Activated B cell treated with CpG ODN at 0.5 μM for 24 hours (primary cell): ENCODE data around the gene CRADD. TPM values are rescaled to one million over a fixed set of nuclear protein-coding genes. Genes with fewer than 3 reads are reported as not detected.

ENCODE experiments used
- ATAC-seq: fragments of 200-7000 bp; cut with Tn5 transposase; one replicate; pipeline ENCODE4 v1.10.0; 2021; ENCODE audit warnings: low read depth, mild to moderate bottlenecking, moderate library complexity
- CTCF ChIA-PET: fragments of 350-600 bp; sonication (Branson Sonifier 250); formaldehyde crosslinking; loops from one replicate; lab custom pipeline; 2021; ENCODE audit warnings: antibody characterized with exemption; lab: Charles Lee
- POLR2A ChIA-PET: fragments of 350-600 bp; sonication (Branson Sonifier 250); formaldehyde crosslinking; loops from one replicate; lab custom pipeline; 2021; ENCODE audit warnings: antibody characterized with exemption; lab: Charles Lee
- DNase-seq: peaks from one replicate; pipeline ENCODE4 v3.0.0; 2022
- H3K27ac Mint-ChIP-seq: one replicate; pipeline ENCODE4 v1.8.0; 2020; ENCODE audit warnings: mixed read lengths
- H3K27me3 Mint-ChIP-seq: one replicate; pipeline ENCODE4 v1.8.0; 2021; ENCODE audit warnings: mixed read lengths
- H3K36me3 Mint-ChIP-seq: one replicate; pipeline ENCODE4 v1.8.0; 2021; ENCODE audit warnings: low read depth, mixed read lengths
- H3K4me1 Mint-ChIP-seq: one replicate; pipeline ENCODE4 v1.8.0; 2021; ENCODE audit warnings: mixed read lengths
- H3K4me3 Mint-ChIP-seq: one replicate; pipeline ENCODE4 v1.8.0; 2020; ENCODE audit warnings: mild to moderate bottlenecking, mixed read lengths
- H3K9me3 Mint-ChIP-seq: one replicate; pipeline ENCODE4 v1.8.0; 2020; ENCODE audit warnings: mixed read lengths
- CTCF ChIP-seq: fragments of 200-600 bp; IDR thresholded peaks from one replicate; pipeline ENCODE4 v1.8.0; 2022; ENCODE audit warnings: antibody characterized with exemption, mild to moderate bottlenecking
- intact Hi-C: fragments of 100-400 bp; cut with micrococcal nuclease; formaldehyde crosslinking; loops from one replicate; pipeline ENCODE4 v1.15.1; 2024
- total RNA-seq: library from RNA; stranded (reverse); gene quantifications from 2 replicates; pipeline ENCODE4 v1.2.3, GENCODE V29; 2022

The CRADD gene
- total RNA-seq, 1 donor from 2014 or later: 15.3 TPM

GRCh38 chr12:93808169-93808899, 131.2 kb downstream of the CRADD start:
- ATAC-seq (peak; percentile 49), DNase-seq (no peak)
- Mint-ChIP-seq H3K27me3 (no peaks in the 10 kb centered on the region), H3K4me3 (no peak overlapping the region), H3K9me3 (peaks cover 17% of the 10 kb centered on the region), H3K4me1 (peaks cover 7% of the 10 kb centered on the region), H3K27ac (peak overlapping the region; percentile 24), H3K36me3 (peaks cover 6% of the 10 kb centered on the region)
- intact Hi-C loops: no loop called here
- no peak for TF ChIP-seq CTCF
- POLR2A ChIA-PET: no interaction called here
- CTCF ChIA-PET: no interaction called here

- ATAC-seq (no peak), DNase-seq (no peak)
- H3K4me3 Mint-ChIP-seq: no peak overlapping the region
- peaks cover 6% of the 10 kb centered on the region for H3K9me3 Mint-ChIP-seq
- intact Hi-C loops: no loop called here
- no peaks in the 10 kb centered on the region for H3K27me3 Mint-ChIP-seq
- POLR2A ChIA-PET: no interaction called here
- no peak for TF ChIP-seq CTCF
- peaks cover 3% of the 10 kb centered on the region for H3K36me3 Mint-ChIP-seq
- no peak overlapping the region for H3K27ac Mint-ChIP-seq
- H3K4me1 Mint-ChIP-seq: peaks cover 7% of the 10 kb centered on the region
- CTCF ChIA-PET: no interaction called here
Measured at GRCh38 chr12:93812626-93813025, 135.5 kb downstream of the CRADD start.

- DNase-seq: no peak
- Mint-ChIP-seq H3K4me3 (no peak overlapping the region), H3K27ac (no peak overlapping the region), H3K4me1 (peaks cover 3% of the 10 kb centered on the region), H3K27me3 (no peaks in the 10 kb centered on the region), H3K9me3 (peaks cover 4% of the 10 kb centered on the region), H3K36me3 (peaks cover 3% of the 10 kb centered on the region)
- TF ChIP-seq CTCF: no peak
- ATAC-seq: no peak
- CTCF ChIA-PET: no interaction called here
- intact Hi-C loops: no loop called here
- POLR2A ChIA-PET: no interaction called here
Measured at GRCh38 chr12:93813186-93813585, 136.0 kb downstream of the CRADD start.

- H3K36me3 Mint-ChIP-seq: no peaks in the 10 kb centered on the region
- H3K9me3 Mint-ChIP-seq: no peaks in the 10 kb centered on the region
- no peaks in the 10 kb centered on the region for H3K27me3 Mint-ChIP-seq
- H3K4me3 Mint-ChIP-seq: no peak overlapping the region
- ChIA-PET POLR2A (no interaction called here), CTCF (no interaction called here)
- ATAC-seq (no peak), DNase-seq (no peak)
- no peak overlapping the region for H3K27ac Mint-ChIP-seq
- TF ChIP-seq CTCF: no peak
- no peaks in the 10 kb centered on the region for H3K4me1 Mint-ChIP-seq
- intact Hi-C loops: no loop called here
Measured at GRCh38 chr12:93813972-93814821, 137.0 kb downstream of the CRADD start.

- no peaks in the 10 kb centered on the region for H3K9me3 Mint-ChIP-seq
- no peaks in the 10 kb centered on the region for H3K36me3 Mint-ChIP-seq
- no peak for TF ChIP-seq CTCF
Measured at GRCh38 chr12:93818488-93819049, 141.4 kb downstream of the CRADD start.

More at GRCh38 chr12:93818488-93819049, 141.4 kb downstream of the CRADD start:
- DNase-seq: no peak
- POLR2A ChIA-PET: no interaction called here
- Mint-ChIP-seq H3K27ac (no peak overlapping the region), H3K27me3 (no peaks in the 10 kb centered on the region), H3K4me3 (no peak overlapping the region), H3K4me1 (no peaks in the 10 kb centered on the region)
- intact Hi-C loops: no loop called here
- no peak for ATAC-seq
- CTCF ChIA-PET: no interaction called here
